OCI-LY1 (cell line): Measurements from ENCODE around the gene KRT78.

ENCODE experiments used
- EZH2 ChIP-seq: fragments of 200-600 bp; sonication (generic), shearing (Covaris generic); IDR thresholded peaks from 2 replicates; pipeline ENCODE4 v1.8.0; 2017; ENCODE audit warnings: borderline replicate concordance, mixed run types, mild to moderate bottlenecking, antibody characterized with exemption, low read length, moderate library complexity, mixed read lengths
- TF ChIP-seq, protein P1 (sequence below): fragments of 200-600 bp; sonication (generic), shearing (Covaris generic); IDR thresholded peaks from 2 replicates; pipeline ENCODE4 v1.5.1; 2017; ENCODE audit warnings: mild to moderate bottlenecking, antibody characterized with exemption, low read length, moderate library complexity, mixed read lengths

DNA sequence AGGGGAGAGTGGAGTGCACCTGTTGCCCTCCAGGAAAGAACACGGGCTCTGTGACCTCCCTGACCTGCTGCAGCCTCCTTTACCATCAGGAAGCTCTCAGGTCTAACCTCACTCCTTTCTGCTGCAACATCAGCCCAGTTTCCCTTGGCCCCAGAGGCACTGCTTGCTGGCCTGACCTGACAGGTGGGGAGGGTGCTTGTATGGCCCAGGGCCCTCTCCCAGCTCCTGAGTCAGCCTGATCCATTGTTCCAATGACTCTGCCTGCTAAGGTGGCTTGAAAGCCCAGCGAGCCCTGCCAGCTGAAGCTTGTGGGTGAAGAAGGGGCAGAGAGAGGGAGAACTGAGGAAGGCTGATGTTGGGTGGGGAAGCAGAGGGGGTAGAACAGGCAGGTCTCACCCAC, 13.2 kb upstream of the KRT78 start:
- TF ChIP-seq, protein P1, sequence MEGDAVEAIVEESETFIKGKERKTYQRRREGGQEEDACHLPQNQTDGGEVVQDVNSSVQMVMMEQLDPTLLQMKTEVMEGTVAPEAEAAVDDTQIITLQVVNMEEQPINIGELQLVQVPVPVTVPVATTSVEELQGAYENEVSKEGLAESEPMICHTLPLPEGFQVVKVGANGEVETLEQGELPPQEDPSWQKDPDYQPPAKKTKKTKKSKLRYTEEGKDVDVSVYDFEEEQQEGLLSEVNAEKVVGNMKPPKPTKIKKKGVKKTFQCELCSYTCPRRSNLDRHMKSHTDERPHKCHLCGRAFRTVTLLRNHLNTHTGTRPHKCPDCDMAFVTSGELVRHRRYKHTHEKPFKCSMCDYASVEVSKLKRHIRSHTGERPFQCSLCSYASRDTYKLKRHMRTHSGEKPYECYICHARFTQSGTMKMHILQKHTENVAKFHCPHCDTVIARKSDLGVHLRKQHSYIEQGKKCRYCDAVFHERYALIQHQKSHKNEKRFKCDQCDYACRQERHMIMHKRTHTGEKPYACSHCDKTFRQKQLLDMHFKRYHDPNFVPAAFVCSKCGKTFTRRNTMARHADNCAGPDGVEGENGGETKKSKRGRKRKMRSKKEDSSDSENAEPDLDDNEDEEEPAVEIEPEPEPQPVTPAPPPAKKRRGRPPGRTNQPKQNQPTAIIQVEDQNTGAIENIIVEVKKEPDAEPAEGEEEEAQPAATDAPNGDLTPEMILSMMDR: no peak
- TF ChIP-seq EZH2: no peak
